HEK293T (cell line): ENCODE data around the gene DIAPH3.

Experiments used
- BHLHE40 ChIP-seq: fragments of 450-650 bp; IDR thresholded peaks from 2 replicates; pipeline ENCODE4 v1.6.1; 2016; ENCODE audit warnings: mild to moderate bottlenecking, moderate library complexity, borderline replicate concordance
- CTBP1 ChIP-seq: fragments of 450-650 bp; IDR thresholded peaks from 2 replicates; pipeline ENCODE4 v1.6.1; 2016; ENCODE audit warnings: borderline replicate concordance
- ELF4 ChIP-seq: fragments of 450-650 bp; IDR thresholded peaks from 2 replicates; pipeline ENCODE4 v1.6.1; 2017; ENCODE audit warnings: antibody characterized with exemption
- FOXA1 ChIP-seq: fragments of 450-650 bp; IDR thresholded peaks from 2 replicates; pipeline ENCODE4 v1.6.1; 2016; ENCODE audit warnings: mild to moderate bottlenecking
- HDGF ChIP-seq: fragments of 450-650 bp; IDR thresholded peaks from 2 replicates; pipeline ENCODE4 v1.6.1; 2017; ENCODE audit warnings: antibody characterized with exemption, borderline replicate concordance
- LEF1 ChIP-seq: fragments of 450-650 bp; IDR thresholded peaks from 2 replicates; pipeline ENCODE4 v1.6.1; 2017; ENCODE audit warnings: mild to moderate bottlenecking, borderline replicate concordance
- SUZ12 ChIP-seq: fragments of 450-650 bp; IDR thresholded peaks from 2 replicates; pipeline ENCODE4 v1.6.1; 2016; ENCODE audit warnings: mild to moderate bottlenecking
- TARDBP ChIP-seq: fragments of 450-650 bp; IDR thresholded peaks from 2 replicates; pipeline ENCODE4 v1.6.1; 2016
- ZNF384 ChIP-seq: fragments of 450-650 bp; IDR thresholded peaks from 2 replicates; pipeline ENCODE4 v1.6.1; 2016

- TF ChIP-seq HDGF (no peak), BHLHE40 (no peak), FOXA1 (no peak), LEF1 (no peak), ZNF384 (no peak), SUZ12 (no peak), TARDBP (no peak), CTBP1 (no peak), ELF4 (no peak)
These were observed 97.5 kb downstream of the DIAPH3 start for GRCh38 chr13:60066226-60066625.
